ENCODE results near the gene PPP1R36. TPM values are rescaled to one million over a fixed set of nuclear protein-coding genes. Genes with fewer than 3 reads are reported as not detected.

PPP1R36 gene
- total and polyA plus RNA-seq, 2 of the 13 experiments (the other 11 are each of a cell fraction or from before 2014, with no cell fraction given), result 0.11 to 0.17 TPM

DNA sequence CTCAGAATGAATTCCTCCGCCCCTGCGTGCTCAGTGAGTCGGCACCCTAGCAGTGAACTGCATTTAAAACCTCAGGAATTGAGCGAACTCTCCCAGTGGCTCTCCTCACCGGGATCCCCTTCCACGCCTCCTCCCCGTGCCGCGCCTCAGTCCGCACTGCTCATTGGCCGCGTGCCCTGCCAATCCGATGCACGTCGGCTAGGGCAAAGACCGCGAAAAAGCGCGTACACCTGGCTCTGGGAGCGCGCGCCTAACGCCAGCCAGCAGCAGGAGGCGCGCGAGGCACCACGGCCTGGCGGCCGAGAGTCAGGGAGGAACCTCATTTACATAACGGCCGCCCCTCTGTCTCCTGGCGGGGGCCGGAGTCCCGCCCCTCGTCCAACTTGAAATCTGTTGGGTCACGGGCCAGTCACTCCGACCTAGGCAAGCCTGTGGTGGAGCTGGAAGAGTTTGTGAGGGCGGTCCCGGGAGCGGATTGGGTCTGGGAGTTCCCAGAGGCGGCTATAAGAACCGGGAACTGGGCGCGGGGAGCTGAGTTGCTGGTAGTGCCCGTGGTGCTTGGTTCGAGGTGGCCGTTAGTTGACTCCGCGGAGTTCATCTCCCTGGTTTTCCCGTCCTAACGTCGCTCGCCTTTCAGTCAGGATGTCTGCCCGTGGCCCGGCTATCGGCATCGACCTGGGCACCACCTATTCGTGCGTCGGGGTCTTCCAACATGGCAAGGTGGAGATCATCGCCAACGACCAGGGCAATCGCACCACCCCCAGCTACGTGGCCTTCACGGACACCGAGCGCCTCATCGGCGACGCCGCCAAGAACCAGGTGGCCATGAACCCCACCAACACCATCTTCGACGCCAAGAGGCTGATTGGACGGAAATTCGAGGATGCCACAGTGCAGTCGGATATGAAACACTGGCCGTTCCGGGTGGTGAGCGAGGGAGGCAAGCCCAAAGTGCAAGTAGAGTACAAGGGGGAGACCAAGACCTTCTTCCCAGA lies 9.3 kb upstream of the PPP1R36 start, which contains the start of gene HSPA2 (continued):
- 0 out of 2 replicates have a peak, but pooled peaks have one; percentile 53 for TF ChIP-seq ZMAT3 (CRISPR knock-in tag; conservative IDR thresholded peaks at IDR 0.05)
- TF ChIP-seq, protein P1, sequence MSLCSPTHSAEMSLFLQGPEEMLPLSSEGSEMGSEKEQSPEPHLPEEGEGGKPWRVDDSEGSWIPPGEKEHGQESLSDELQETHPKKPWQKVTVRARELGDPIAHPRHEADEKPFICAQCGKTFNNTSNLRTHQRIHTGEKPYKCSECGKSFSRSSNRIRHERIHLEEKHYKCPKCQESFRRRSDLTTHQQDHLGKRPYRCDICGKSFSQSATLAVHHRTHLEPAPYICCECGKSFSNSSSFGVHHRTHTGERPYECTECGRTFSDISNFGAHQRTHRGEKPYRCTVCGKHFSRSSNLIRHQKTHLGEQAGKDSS (CRISPR knock-in tag; IDR thresholded peaks at IDR 0.05; ENCODE audit: borderline replicate concordance, low read depth), result peak; percentile 83
- TF ChIP-seq ZNF446 (CRISPR knock-in tag; IDR thresholded peaks at IDR 0.05), result no peak
- TF ChIP-seq HNF1B (CRISPR knock-in tag; IDR thresholded peaks at IDR 0.05), result peak; percentile 50
- no peak for TF ChIP-seq EHMT2 (IDR thresholded peaks at IDR 0.05; ENCODE audit: borderline replicate concordance, low read depth, low read length)
- TF ChIP-seq ZNF784 (CRISPR knock-in tag; IDR thresholded peaks at IDR 0.05; ENCODE audit: borderline replicate concordance), result no peak
- TF ChIP-seq ZNF543 (CRISPR knock-in tag; IDR thresholded peaks at IDR 0.05), result 0 out of 2 replicates have a peak, but pooled peaks have one; percentile 33
- peak; percentile 32; the same call in 1 of the 2 replicates for TF ChIP-seq DNMT1 (CRISPR knock-in tag; IDR thresholded peaks at IDR 0.05)
- no peak for TF ChIP-seq FOXA1 (IDR thresholded peaks at IDR 0.05)
- TF ChIP-seq FOXA1 (CRISPR knock-in tag; IDR thresholded peaks at IDR 0.05), result peak; percentile 48
- TF ChIP-seq ZNF816 (CRISPR knock-in tag; IDR thresholded peaks at IDR 0.05; ENCODE audit: borderline replicate concordance), result no peak
- TF ChIP-seq MIXL1 (CRISPR knock-in tag; IDR thresholded peaks at IDR 0.05), result no peak
- TF ChIP-seq SMYD3 (CRISPR knock-in tag; IDR thresholded peaks at IDR 0.05), result no peak
- no peak for TF ChIP-seq RELA (CRISPR knock-in tag; IDR thresholded peaks at IDR 0.05)
- no peak for TF ChIP-seq MAFF (IDR thresholded peaks at IDR 0.05; ENCODE audit: low read depth, low read length)
- 0 out of 2 replicates have a peak, but pooled peaks have one; percentile 37 for TF ChIP-seq ARID5B (CRISPR knock-in tag; IDR thresholded peaks at IDR 0.05)
- peak; percentile 75 for TF ChIP-seq CBX1 (IDR thresholded peaks at IDR 0.05; ENCODE audit: low read depth)
- TF ChIP-seq TARDBP (CRISPR knock-in tag; IDR thresholded peaks at IDR 0.05), result peak; percentile 66; the same call in 1 of the 2 replicates
- 0 out of 2 replicates have a peak, but pooled peaks have one; percentile 45 for TF ChIP-seq ZNF101 (CRISPR knock-in tag; IDR thresholded peaks at IDR 0.05; ENCODE audit: borderline replicate concordance, low read depth)
- TF ChIP-seq KLF9 (CRISPR knock-in tag; IDR thresholded peaks at IDR 0.05; ENCODE audit: low read depth), result peak; percentile 37; the same call in 1 of the 2 replicates
- no peak for TF ChIP-seq TOPORS (CRISPR knock-in tag; IDR thresholded peaks at IDR 0.05)
- no peak for TF ChIP-seq ZNF891 (CRISPR knock-in tag; IDR thresholded peaks at IDR 0.05)
- TF ChIP-seq ZFX (CRISPR knock-in tag; IDR thresholded peaks at IDR 0.05; ENCODE audit: low read depth), result peak; percentile 56; the same call in 1 of the 2 replicates

Measured in HepG2 (cell line).